Activated CD4-positive, alpha-beta T cell treated with anti-CD3 and anti-CD28 coated beads for 4 hours (primary cell): ENCODE results near the gene BARX1.
"Not testable (repeated sequence)": the region's sequence is repeated elsewhere in the genome, so short reads cannot be mapped to it uniquely, and the experiment has no call there.

Experiments
- DNase-seq, 2 donors: peaks; one replicate each; pipeline ENCODE4 v3.0.0-alpha.2; 2020

BARX1 gene

GRCh38 chr9:93965830-93966577 is 10.8 kb upstream of the BARX1 start:
- no peak for DNase-seq

GRCh38 chr9:93964685-93965084 is 9.5 kb upstream of the BARX1 start:
- no peak for DNase-seq

DNA sequence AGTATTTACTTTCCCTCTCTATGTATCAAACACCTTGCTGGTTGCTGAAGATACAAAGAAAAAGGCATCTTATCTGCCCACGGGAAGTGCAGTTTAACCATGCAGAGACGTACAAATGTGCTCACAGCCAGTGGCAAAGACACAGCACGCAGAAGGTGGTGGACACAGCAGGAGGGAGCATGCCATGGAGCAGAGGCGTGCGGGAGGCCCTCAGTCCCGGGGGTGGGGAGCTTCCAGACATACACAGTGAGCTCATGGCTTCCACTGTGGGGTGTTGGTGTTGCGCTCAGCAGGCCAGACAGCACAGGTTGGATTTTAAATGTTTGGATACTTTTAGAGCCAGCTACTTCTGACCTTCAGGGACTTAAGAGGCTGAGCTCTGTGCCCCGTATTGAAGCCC is 8.8 kb upstream of the BARX1 start:
- no peak for DNase-seq

GRCh38 chr9:93963489-93963888 is 8.3 kb upstream of the BARX1 start:
- DNase-seq: not testable (repeated sequence)

GRCh38 chr9:93962561-93963440 is 7.6 kb upstream of the BARX1 start:
- peak; percentile 85 to 88 for DNase-seq

- no peak for DNase-seq
Observed at GRCh38 chr9:93962017-93962416, 6.9 kb upstream of the BARX1 start.

DNA sequence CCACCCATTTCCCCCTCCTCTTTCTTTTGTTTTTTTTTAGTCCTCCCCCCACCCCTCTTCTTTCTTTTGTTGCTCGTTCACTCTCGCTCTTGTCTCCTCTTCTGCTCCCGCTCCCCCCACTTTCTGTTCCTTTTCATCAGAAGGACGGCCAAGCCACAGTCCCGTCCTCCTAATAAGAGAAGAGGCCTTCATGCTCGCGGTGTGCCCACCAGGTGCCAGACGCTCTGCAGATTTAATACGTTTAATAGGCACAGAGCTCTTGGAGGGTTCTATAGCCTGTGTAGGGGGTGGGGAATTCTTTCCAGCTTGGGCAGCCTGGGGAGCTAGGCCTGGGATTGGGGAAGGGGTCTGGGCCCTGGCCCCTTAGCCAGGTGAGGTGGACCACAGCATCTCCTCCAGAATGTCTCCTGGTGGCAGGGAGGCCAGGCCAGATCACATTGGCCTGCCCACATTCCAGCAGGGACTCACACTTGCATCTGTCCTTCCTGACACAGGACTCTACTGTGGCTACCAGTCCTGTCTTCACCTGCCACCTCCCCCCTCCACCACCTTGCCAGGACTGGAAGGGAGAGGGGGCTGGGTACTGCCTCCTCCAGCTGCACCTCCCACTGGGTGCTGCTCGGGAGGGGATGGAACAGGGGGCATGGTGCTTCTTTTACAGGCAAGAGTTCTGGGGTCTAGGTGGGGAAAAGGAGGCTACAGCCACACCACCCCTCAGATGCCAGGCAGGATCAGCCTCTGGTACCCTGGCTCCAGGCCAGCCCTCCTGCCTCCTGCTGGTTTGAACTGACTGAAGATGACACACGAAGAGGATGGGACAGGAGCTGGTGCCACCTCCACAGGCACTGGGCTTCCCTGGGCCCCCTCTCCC is 6.1 kb upstream of the BARX1 start:
- no peak for DNase-seq

- DNase-seq: no peak
Observed at GRCh38 chr9:93960221-93960970, 5.2 kb upstream of the BARX1 start.

- DNase-seq: no peak
Observed at GRCh38 chr9:93959739-93960154, 4.6 kb upstream of the BARX1 start.

DNA sequence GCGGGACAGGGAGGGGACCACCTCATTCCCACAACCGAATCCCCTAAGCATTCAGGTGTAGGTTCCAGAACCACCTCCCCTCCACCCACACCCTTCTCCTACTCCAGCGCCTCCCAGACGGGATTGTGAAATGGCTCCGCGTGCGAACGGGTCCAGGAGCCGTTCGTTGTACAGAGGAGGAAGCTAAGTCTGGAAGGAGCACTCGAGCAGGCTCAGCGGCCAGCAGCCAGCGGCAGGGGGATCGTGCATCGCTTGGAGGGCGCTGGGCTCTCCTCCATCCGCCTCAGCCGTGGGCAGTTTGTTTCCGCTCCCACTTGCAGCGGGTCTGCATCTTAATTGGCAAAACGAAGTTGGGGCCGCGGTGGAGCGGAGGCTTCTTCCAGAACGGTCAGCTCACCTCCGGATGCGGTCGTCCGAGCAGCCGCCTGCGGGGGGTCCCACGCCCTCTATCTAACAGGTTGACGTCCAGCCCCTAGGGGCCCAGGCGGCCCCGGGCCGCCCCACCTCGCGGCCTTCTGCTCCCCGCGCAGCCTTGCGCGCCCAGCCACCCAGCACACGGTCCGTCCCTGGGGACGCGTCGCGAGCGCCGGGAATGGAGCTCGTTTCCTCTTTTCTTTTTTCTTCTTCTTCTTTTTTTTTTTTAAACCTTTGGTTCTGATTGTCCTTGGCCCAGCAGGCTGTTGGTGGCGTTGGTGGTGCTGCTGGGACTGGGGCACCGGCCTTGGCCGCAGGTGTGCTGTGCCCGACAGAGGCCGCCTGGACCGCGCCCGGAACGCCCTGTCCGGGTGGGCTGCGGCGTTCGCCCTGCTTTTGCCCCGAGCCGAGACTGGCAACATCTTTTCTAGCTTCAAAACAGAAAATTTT is 3.9 kb upstream of the BARX1 start:
- DNase-seq: no peak

DNA sequence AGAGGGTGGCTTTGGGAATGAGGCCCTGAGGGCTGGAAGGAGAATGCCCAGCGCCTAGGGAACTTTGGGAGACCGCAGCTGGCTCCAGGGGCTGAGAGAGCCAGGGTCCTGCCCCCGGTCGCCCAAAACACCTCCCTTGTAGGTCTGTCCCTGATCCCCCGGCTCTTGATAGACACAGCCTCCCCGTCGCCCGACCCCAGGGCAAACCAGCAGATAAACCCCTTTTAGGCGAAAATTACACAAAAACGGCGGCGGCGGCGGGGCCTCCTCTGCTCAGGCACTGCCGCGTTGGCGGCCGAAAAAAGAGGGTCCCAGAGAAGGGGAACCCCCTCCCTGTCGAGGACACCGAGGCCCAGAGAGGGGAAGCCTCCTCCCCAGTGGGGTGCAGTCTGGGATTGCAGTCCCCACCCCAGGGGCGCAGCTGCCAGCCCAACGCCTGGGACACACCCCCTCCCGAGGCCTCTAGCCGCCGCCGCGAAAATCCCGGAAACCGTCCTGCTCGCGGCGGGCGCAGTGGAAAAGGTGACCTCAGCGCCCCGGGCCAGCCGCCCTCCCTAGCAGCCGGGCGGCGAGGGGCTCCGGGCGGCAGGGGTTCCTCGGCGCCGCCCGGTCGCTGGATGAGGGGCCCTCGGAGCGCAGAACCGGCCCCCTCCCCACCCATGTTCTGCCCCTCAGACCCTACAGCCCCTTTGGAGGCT is 3.1 kb upstream of the BARX1 start:
- no peak for DNase-seq

DNA sequence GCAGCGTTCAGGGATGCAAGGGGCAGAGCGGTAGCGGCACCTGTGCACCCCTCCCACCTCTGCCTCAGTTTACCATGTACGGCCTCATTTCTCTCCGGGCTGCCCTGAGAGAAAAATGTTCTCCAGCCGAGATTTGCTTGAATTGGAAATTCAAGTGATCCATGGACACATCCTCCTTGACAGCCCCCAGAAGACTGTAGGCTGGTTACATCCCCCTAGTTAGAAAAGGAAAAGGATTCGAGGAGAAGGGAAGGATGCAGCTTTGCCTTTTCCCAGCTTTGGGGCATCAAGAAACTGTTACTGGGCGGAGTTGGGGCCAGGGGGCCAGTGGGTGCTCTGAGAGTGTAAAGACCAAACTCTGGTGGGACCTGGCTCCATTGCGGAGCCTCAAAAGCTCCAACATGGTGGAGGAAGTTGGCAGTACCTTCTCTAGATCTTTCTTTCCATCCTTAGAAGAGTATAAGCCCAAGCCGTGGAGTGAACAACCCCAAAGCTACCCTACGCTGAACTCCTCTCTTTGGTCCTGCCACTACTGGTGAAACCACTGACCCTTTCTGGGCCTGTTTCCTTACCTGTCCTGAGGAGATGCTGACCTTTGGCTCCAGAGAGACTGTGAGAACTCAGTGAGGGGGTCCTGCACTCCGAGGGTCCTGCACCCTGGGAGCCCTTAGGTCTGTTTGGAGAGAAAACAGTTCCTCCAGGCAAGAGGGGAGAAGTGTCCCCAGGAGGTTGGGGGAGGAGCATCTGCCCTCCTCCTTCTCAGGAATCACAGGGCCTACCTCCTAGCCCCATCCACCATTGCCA is 1.0 kb upstream of the BARX1 start:
- DNase-seq: no peak

GRCh38 chr9:93954434-93955061 is 607 bp downstream of the BARX1 start:
- no peak for DNase-seq

- no peak for DNase-seq
Observed at GRCh38 chr9:93953496-93954433, 1.4 kb downstream of the BARX1 start.

- no peak for DNase-seq
Observed at GRCh38 chr9:93952784-93953495, 2.2 kb downstream of the BARX1 start.

GRCh38 chr9:93952119-93952783 is 2.9 kb downstream of the BARX1 start:
- DNase-seq: no peak

DNA sequence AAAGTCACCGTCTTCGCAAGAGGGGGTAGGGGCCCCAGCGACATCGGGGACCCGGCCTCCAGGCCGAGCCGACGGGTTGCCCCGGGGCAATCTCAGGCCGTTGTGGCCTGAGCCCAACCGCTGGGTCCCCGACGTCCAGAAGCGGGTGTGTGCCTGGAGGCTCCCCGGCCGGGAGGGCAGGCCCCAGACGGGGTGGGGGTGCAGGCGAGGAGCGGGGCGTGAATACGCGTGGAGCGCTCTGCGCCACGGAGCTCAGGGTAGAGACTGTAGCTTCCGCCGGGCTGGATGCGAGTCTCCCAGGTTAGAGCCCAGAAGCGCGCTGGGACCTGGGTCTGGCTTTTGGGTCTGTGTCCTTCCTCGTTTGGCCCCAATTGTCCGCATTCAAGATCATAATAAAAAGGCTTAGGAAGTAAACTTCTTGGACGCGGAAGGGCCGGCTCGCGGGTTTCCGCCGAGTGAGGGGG is 3.5 kb downstream of the BARX1 start:
- no peak for DNase-seq
